ENCODE measurements around the gene MMP17. TPM values are rescaled to one million over a fixed set of nuclear protein-coding genes. Genes with fewer than 3 reads are reported as not detected.

The MMP17 gene
- total and polyA plus RNA-seq, 2 of the 4 experiments (the other 2 are of a cell fraction), result 1.4 to 11.8 TPM

DNA sequence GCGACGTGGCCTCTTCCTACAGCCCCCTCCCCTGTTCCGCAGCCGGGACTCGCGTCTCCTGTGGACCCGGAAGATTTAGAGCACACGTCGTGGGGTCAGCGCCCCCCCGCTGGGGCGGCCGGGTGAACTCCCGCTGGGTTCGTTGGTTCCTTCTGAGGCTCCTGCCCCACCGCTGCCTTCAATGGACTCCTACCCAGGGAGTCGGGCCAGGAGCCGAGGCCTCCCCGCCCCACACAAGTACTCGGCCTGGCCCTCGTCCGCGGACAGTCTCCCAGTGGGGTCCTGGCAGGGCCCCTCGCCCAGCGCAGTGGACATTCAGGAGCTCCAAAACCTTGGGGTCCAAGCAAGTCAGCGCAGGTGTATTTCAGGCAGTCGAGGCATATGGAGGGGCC, 1.2 kb downstream of the MMP17 start:
- intact Hi-C loops (cut with micrococcal nuclease) (loop anchor here (2.0 kb wide), 1 partner anchor 913 kb away; no protein-coding TSS in a partner anchor), dilution Hi-C loops (cut with HindIII; ENCODE audit: low sequenced_read_pairs, unreplicated experiment) (no loop called here)
- CTCF ChIA-PET, result interaction anchor here (0.5 to 1.2 kb wide), 2 partner anchors 56 to 890 kb away, joined by 3 read pairs; no protein-coding TSS in a partner anchor

More for the DNA sequence above, 1.2 kb downstream of the MMP17 start:
- in situ Hi-C loops (cut with MboI; ENCODE audit: low sequenced_read_pairs), result loop anchor here (25.0 kb wide), 1 partner anchor 717 kb away; no protein-coding TSS in a partner anchor
- no peak overlapping the region for H2AK5ac ChIP-seq (ENCODE audit: low read depth, low read length)
- H3K9me3 ChIP-seq (ENCODE audit: control insufficient read depth, insufficient read depth, low read length), result no peaks in the 10 kb centered on the region
- H3K4me1 ChIP-seq (ENCODE audit: control insufficient read depth, insufficient read depth, low read length), result peaks cover 9% of the 10 kb centered on the region; the same call in 1 of the 2 replicates
- POLR2A ChIA-PET (ENCODE audit: unreplicated experiment), result no interaction called here
- H3K4ac ChIP-seq (ENCODE audit: low read depth, low read length), result no peak overlapping the region
- no peak overlapping the region for H4K91ac ChIP-seq (ENCODE audit: insufficient read depth, low read depth, low read length)
- H3K4me3 ChIP-seq (ENCODE audit: insufficient read depth, low read depth, low read length), result peak overlapping the region; percentile 44
- 30% methylated on average over 15 of the region's 27 CpGs; no CpG with 5 or more reads in 1 of the 2 experiments for WGBS, 2 experiments (ENCODE audit: extremely low coverage in 2 of 2, insufficient read length in 1 of 2)
- no peaks in the 10 kb centered on the region; the same call in 1 of the 2 replicates for H3K9me1 ChIP-seq (ENCODE audit: insufficient read depth, low read length)
- peak overlapping the region; percentile 32; the same call in 1 of the 2 replicates for H3K9ac ChIP-seq (ENCODE audit: low read depth, low read length)
- no peak overlapping the region for H3K18ac ChIP-seq (ENCODE audit: low read depth, low read length)
- H3K4me2 ChIP-seq (ENCODE audit: low read depth, low read length), result peak overlapping the region; percentile 59
- no peak overlapping the region for H3K14ac ChIP-seq (replicated peaks; ENCODE audit: low read depth, low read length)
- no peak overlapping the region for H2BK5ac ChIP-seq (ENCODE audit: low read depth, low read length, poor library complexity, severe bottlenecking)
- H2AK9ac ChIP-seq (replicated peaks; ENCODE audit: low read depth, low read length, poor library complexity), result no peak overlapping the region
- no peak overlapping the region for H4K8ac ChIP-seq (ENCODE audit: low read depth in 2 of 2, low read length in 2 of 2)
- no peaks in the 10 kb centered on the region; the same call in 1 of the 2 replicates for H3K27me3 ChIP-seq (ENCODE audit: control insufficient read depth, insufficient read depth, low read length)
- H3K79me1 ChIP-seq (ENCODE audit: low read depth in 1 of 2, low read length in 2 of 2), result peaks cover 0 to 13% of the 10 kb centered on the region in 2 experiments; a peak in 2 of 4 replicates
- ATAC-seq (ENCODE audit: low read depth) (no peak), DNase-seq (no peak)
- no peak overlapping the region for H3K23ac ChIP-seq (ENCODE audit: low read depth, low read length)
- H4K5ac ChIP-seq (ENCODE audit: low read depth, low read length), result no peak overlapping the region
- H3K56ac ChIP-seq (ENCODE audit: extremely low read depth, insufficient read depth, low read length), result no peak overlapping the region
- H2AFZ ChIP-seq (replicated peaks; ENCODE audit: low read length, poor library complexity), result peak overlapping the region; percentile 77
- H2BK15ac ChIP-seq (ENCODE audit: low read depth, low read length), result no peak overlapping the region
- H2BK20ac ChIP-seq (ENCODE audit: low read depth, low read length), result no peak overlapping the region
- no peaks in the 10 kb centered on the region for H3K36me3 ChIP-seq (ENCODE audit: control insufficient read depth, insufficient read depth, low read length)
- H3K27ac ChIP-seq (ENCODE audit: insufficient read depth, low read length), result no peak overlapping the region
- H2BK120ac ChIP-seq (ENCODE audit: low read depth, low read length), result no peak overlapping the region
- no peak for TF ChIP-seq CEBPB (IDR thresholded peaks at IDR 0.05; ENCODE audit: low read depth, low read length)
- no peak for TF ChIP-seq POLR2A (IDR thresholded peaks at IDR 0.05; ENCODE audit: low read depth, low read length)
- TF ChIP-seq CHD1 (IDR thresholded peaks at IDR 0.05; ENCODE audit: low read depth, low read length), result no peak
- TF ChIP-seq MXI1 (IDR thresholded peaks at IDR 0.05; ENCODE audit: borderline replicate concordance, low read depth, low read length), result no peak
- TF ChIP-seq BHLHE40 (IDR thresholded peaks at IDR 0.05; ENCODE audit: low read depth, low read length), result no peak
- no peak for TF ChIP-seq NFE2L2 (IDR thresholded peaks at IDR 0.05; ENCODE audit: low read depth, low read length)
- no peak for TF ChIP-seq RFX5 (IDR thresholded peaks at IDR 0.05; ENCODE audit: low read depth, low read length)
- no peak for TF ChIP-seq USF2 (IDR thresholded peaks at IDR 0.05; ENCODE audit: low read depth, low read length)
- no peak for TF ChIP-seq RCOR1 (IDR thresholded peaks at IDR 0.05; ENCODE audit: insufficient replicate concordance, low read length)
- TF ChIP-seq MAZ (IDR thresholded peaks at IDR 0.05; ENCODE audit: borderline replicate concordance, low read depth, low read length), result no peak
- no peak for TF ChIP-seq CTCF (conservative IDR thresholded peaks at IDR 0.05; ENCODE audit: low read depth, low read length)
- no peak for TF ChIP-seq FOS (IDR thresholded peaks at IDR 0.05; ENCODE audit: low read depth, low read length)
- no peak for TF ChIP-seq SMC3 (IDR thresholded peaks at IDR 0.05; ENCODE audit: low read depth, low read length)
- H4K20me1 ChIP-seq (ENCODE audit: insufficient read depth, low read length), result no peaks in the 10 kb centered on the region
- BruUV-seq (replicated peaks), result no TSS peak
